COLO668 (cell line): ENCODE measurements around the gene PNKP.
A peak's percentile ranks its signal among the peaks of the same experiment; 100 is the strongest.

ENCODE experiments used
- DNase-seq: peaks from one replicate; lab custom pipeline; 2025; ENCODE audit not compliant: unreplicated experiment; lab: John Stamatoyannopoulos, UW

PNKP gene

GRCh38 chr19:49824662-49825061 lies 42.7 kb downstream of the PNKP start:
- DNase-seq: no peak

GRCh38 chr19:49823472-49823871 lies 43.9 kb downstream of the PNKP start:
- peak; percentile 86 for DNase-seq

- peak; percentile 60 for DNase-seq
Measured at GRCh38 chr19:49820125-49820524, 47.3 kb downstream of the PNKP start.

DNA sequence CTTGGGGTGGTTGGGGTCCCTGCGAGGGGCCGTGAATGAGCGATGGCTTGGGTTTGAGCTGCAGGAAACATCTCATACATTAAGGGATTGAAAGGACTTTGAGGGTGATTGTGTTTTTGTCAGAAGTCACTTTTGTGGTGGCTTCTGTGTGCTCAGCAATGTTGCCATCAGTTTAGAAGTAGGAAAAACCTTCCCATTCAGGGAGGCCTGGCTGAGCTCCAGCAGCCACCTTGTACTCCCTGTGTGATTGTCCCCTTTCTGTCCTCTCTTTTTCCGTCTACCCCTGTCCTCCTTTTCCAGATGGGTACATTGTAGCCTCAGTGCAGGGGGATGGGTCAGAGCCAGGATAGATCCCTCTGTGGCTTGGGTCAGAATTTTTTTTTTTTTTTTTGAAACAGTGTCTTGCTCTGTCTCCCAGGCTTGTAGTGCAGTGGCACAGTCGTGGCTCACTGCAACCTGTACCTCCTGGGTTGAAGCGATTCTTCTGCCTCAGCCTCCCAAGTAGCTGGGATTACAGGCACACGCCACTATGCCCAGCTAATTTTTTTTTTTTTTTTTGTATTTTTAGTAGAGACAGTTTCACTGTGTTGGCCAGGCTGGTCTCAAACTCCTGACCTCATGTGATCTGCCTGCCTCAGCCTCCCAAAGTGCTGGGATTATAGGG lies 47.8 kb downstream of the PNKP start:
- peak; percentile 37 for DNase-seq

DNA sequence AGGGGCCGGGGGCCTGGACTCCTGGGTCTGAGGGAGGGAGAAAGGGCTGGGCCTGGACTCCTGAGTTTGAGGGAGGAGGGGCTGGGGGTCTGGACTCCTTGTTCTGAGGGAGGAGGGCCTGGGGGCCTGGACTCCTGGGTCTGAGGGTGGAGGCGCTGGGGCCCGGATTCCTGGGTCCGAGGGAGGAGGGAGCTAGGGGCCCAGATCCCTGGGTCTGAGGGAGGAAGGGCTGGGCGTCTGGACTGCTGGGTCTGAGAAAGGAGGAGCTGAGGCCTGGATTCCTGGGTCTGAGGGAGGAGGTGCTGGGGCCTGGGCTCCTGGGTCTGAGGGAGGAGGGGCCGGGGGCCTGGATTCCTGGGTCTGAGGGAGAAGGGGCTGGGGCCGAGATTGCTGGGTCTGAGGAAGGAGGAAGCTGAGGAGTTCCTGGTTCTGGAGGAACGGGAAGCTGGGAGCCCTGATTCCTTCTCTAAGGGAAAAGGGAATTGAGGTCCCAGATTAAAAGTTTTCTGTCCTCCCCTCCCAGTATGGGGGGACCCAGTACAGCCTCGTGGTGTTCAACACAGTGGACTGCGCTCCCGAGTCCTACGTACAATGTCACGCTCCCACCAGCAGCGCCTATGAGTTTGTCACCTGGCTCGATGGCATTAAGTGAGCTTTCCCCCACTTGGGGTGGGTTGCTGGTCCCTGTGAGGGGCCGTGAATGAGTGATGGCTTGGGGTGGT lies 48.6 kb downstream of the PNKP start:
- peak; percentile 42 for DNase-seq

DNA sequence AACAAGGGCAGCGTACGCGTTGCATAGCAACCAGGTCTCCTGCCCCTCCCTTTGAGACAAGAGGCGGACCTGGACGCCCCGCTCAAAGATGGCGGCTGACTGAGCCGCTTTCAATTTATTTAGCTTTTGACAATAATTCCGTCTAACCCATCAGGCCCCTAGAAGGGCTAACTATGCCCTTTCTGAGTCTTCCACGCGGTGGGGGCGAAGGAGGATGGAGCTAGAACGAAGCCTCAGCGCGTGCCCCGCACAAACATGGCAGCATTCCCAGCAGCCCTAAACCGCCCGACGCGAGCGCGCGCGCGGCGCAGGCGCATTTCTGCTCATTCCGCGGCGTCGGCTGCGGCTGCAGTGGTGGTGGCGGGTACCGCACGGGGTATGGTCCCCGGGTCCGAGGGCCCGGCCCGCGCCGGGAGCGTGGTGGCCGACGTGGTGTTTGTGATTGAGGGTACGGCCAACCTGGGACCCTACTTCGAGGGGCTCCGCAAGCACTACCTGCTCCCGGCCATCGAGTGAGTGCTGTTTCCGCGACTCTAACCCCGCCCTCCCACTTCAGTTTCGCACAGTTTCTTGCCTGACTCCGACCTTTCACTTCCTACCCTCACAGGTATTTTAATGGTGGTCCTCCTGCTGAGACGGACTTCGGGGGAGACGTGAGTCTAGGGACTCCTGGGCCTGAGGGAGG lies 49.3 kb downstream of the PNKP start, which contains the start of gene MED25:
MED25 (plus strand) TSS at position 326 of the 685 bp plus-strand sequence; CDS start at position 379, 53 bp downstream.
- peak; percentile 90 for DNase-seq

DNA sequence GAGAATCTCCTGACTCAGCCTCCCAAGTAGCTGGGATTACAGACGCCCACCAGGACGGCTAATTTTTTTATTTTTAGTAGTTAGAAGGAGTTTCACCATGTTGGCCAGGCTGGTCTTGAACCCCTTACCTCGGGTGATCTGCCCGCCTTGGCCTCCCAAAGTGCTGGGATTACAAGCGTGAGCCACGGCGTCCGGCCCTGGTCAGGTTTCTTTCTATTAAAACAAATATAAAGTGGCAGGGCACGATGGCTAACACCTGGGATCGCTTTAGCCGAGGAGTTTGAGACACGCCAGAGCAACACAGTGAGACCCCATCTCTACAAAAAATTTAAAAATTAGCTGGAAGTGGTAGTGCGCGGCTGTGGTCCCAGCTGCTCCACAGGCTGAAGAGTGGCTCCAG lies 50.8 kb downstream of the PNKP start:
- no peak for DNase-seq

- no peak for DNase-seq
Measured at GRCh38 chr19:49814010-49814409, 53.4 kb downstream of the PNKP start.

- peak; percentile 95 for DNase-seq
Measured at GRCh38 chr19:49812997-49813861, 54.1 kb downstream of the PNKP start, which contains the start of gene FUZ. Gene FUZ (minus strand): TSS chr19:49813292. CDS start chr19:49813106, 186 bp downstream.

- DNase-seq: no peak
Measured at GRCh38 chr19:49812452-49812996, 54.9 kb downstream of the PNKP start.

GRCh38 chr19:49811328-49811727 lies 56.0 kb downstream of the PNKP start:
- DNase-seq: no peak
